GM12864 (cell line): ENCODE data around the gene SLC12A7.
"Not testable (repeated sequence)": the region's sequence is repeated elsewhere in the genome, so short reads cannot be mapped to it uniquely, and the experiment has no call there.

Source experiments
- DNase-seq: peaks from one replicate; pipeline ENCODE4 v3.0.0-alpha.2; 2011; ENCODE audit warnings: low read depth
- H3K4me3 ChIP-seq: 2 replicates; pipeline ENCODE4 v1.5.1; 2011; ENCODE audit warnings: mild to moderate bottlenecking, low read depth, low read length, control low read depth
- CTCF ChIP-seq: IDR thresholded peaks from 2 replicates; pipeline ENCODE4 v1.5.1; 2011; ENCODE audit warnings: low read depth, mild to moderate bottlenecking, moderate library complexity, low read length, control low read depth, inconsistent platforms; ENCODE audit errors: missing control alignments

The SLC12A7 gene

GRCh38 chr5:1131726-1132125 lies 19.9 kb upstream of the SLC12A7 start:
- DNase-seq: no peak
- no peak overlapping the region for H3K4me3 ChIP-seq
- TF ChIP-seq CTCF: no peak

GRCh38 chr5:1131191-1131621 lies 19.3 kb upstream of the SLC12A7 start:
- no peak for TF ChIP-seq CTCF
- no peak for DNase-seq
- H3K4me3 ChIP-seq: peak overlapping the region; percentile 28

DNA sequence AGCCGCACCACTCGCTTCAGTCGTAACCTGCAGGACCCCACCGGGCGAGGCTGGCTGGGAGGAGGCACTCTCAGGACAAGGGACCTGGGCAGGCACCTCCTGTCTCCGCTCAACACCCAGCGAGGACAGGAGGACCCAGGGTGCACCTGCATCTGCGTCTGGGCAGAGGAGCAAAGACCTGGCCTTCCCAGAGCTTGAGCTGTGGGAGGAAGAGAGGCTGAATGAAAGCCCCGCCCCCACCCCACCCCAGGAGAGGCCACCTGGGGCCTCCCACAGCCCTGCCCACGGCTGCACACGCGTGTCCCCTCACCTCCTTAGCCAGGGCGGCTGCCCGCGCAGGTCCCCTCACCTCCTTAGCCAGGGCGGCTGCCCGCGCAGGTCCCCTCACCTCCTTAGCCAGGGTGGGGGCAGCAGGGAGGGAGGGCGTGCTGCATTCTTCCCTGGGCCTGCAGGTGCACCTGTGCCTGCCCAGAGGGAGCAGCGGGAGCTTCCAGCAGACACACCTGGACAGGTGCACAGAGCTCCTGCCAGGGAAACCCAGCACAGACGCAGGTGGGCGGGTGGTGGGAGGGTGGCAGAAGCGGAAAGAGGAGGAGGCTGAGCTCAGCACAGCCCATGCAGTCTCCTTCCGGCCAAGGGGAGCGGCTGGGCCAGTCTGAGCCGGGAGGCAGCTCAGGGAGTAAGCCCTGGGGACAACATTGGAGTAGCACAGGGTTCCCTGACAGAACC lies 18.5 kb upstream of the SLC12A7 start:
- H3K4me3 ChIP-seq: peak overlapping the region; percentile 28
- DNase-seq: no peak
- no peak for TF ChIP-seq CTCF

- DNase-seq: no peak
- no peak overlapping the region for H3K4me3 ChIP-seq
- no peak for TF ChIP-seq CTCF
These were observed 17.8 kb upstream of the SLC12A7 start for GRCh38 chr5:1129711-1130055.

DNA sequence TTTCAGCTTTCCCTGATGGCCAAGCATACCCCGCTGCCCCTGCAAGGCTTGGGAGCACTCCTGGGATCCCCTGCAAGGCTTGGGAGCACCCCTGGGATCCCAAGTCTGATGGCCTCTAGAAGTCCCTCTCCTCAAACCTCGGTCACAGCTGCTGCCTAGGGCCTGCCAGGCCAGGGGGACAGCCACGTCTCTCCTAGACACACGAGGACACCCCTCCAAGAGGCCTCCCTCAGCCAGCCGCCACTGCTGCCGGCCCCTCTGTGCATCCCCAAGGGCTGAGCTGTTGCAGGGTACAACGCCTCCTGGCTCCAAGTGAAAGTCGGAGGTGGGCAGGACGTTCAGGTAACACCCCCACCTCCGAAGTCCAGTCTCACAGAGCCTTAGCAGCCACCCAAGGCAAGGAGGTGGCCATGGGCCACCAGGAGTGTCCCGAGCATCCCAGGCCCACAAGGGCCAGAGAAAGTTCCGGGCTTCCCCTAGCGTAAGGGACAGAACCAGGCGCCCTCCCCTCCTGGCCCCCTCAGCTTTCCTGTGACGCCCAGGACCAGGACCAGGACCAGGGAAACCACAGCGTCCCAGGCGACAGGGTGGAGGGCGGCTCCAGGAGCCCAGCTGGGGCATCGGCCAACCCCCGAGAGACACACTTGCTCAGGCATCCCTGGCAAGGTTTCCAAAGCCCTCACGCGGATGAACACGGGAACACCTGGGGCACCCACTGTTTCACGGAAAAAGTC lies 17.3 kb upstream of the SLC12A7 start:
- H3K4me3 ChIP-seq: no peak overlapping the region
- no peak for TF ChIP-seq CTCF
- no peak for DNase-seq

- DNase-seq: no peak
- no peak overlapping the region for H3K4me3 ChIP-seq
- TF ChIP-seq CTCF: no peak
These were observed 16.3 kb upstream of the SLC12A7 start for GRCh38 chr5:1127959-1128785.

- H3K4me3 ChIP-seq, DNase-seq: not testable (repeated sequence)
These were observed 13.8 kb upstream of the SLC12A7 start for GRCh38 chr5:1125695-1126094.
